Gastroesophageal sphincter (tissue), 3 donors: Measurements from ENCODE around the gene SPSB3.

Experiments used
- POLR2A ChIP-seq, 2 donors: fragments of 450-650 bp; IDR thresholded peaks; one replicate each; pipeline ENCODE4 v1.6.1; 2017; ENCODE audit warnings: antibody characterized with exemption in 2 of 2, mild to moderate bottlenecking in 2 of 2, moderate library complexity in 1 of 2
- POLR2AphosphoS5 ChIP-seq: sonication (generic); formaldehyde crosslinking; IDR thresholded peaks from one replicate; pipeline ENCODE4 v1.6.1; 2017; ENCODE audit warnings: antibody characterized with exemption
- TF ChIP-seq, protein P1 (sequence below), 4 experiments: fragments of 200-600 bp in 2 of 4; fragments of 450-650 bp in 2 of 4; sonication (generic) in 1 of 4; IDR thresholded peaks; one replicate each; pipeline ENCODE4 v1.5.1; 2017 to 2019; ENCODE audit warnings: antibody characterized with exemption in 4 of 4, mild to moderate bottlenecking in 2 of 4, moderate library complexity in 2 of 4

DNA sequence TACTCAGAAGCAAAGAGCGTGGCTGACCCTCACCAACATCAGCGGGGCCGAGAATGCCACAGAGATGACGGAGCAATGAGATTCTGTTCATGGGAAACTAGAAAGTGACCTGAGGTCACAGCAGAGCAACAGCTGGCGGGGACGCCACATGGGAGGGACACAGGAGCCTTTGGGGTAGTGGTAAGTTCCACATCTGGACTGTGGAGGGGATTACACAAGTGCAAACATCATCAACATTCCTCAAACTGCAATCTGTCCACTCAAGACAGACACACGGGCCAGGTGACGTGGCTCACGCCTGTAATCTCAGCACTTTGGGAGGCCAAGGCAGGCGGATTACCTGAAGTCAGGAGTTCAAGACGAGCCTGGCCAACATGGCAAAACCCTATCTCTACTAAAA is 33.1 kb upstream of the SPSB3 start:
- TF ChIP-seq, protein P1, sequence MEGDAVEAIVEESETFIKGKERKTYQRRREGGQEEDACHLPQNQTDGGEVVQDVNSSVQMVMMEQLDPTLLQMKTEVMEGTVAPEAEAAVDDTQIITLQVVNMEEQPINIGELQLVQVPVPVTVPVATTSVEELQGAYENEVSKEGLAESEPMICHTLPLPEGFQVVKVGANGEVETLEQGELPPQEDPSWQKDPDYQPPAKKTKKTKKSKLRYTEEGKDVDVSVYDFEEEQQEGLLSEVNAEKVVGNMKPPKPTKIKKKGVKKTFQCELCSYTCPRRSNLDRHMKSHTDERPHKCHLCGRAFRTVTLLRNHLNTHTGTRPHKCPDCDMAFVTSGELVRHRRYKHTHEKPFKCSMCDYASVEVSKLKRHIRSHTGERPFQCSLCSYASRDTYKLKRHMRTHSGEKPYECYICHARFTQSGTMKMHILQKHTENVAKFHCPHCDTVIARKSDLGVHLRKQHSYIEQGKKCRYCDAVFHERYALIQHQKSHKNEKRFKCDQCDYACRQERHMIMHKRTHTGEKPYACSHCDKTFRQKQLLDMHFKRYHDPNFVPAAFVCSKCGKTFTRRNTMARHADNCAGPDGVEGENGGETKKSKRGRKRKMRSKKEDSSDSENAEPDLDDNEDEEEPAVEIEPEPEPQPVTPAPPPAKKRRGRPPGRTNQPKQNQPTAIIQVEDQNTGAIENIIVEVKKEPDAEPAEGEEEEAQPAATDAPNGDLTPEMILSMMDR (IDR thresholded peaks at IDR 0.05) = no peak
- no peak for TF ChIP-seq POLR2A (IDR thresholded peaks at IDR 0.05)
- no peak for TF ChIP-seq POLR2AphosphoS5
